ENCODE measurements around the gene STYX. TPM values are rescaled to one million over a fixed set of nuclear protein-coding genes. Genes with fewer than 3 reads are reported as not detected.

STYX gene
- total RNA-seq, 1 experiment from 2014 or later, result 14.1 TPM

GRCh38 chr14:52776816-52777215 lies 46.9 kb downstream of the STYX start:
- Histone ChIP-seq H3K27ac (ENCODE audit: low read length) (no peak overlapping the region), H3K27me3 (ENCODE audit: low read length) (no peaks in the 10 kb centered on the region), H3K4me2 (ENCODE audit: low read length) (no peak overlapping the region), H3K4me1 (ENCODE audit: insufficient read depth, low read length) (peaks cover 12% of the 10 kb centered on the region), H3K36me3 (ENCODE audit: low read depth, low read length) (peaks cover 59% of the 10 kb centered on the region), H3F3A (ENCODE audit: low read length, unreplicated experiment) (no peaks in the 10 kb centered on the region), H3K4me3 (ENCODE audit: low read length) (no peak overlapping the region), H3K9ac (ENCODE audit: low read length) (no peak overlapping the region), H3K9me3 (ENCODE audit: low read length) (no peaks in the 10 kb centered on the region), H3K79me2 (ENCODE audit: low read length) (no peaks in the 10 kb centered on the region), H4K20me1 (ENCODE audit: low read length) (peaks cover 7% of the 10 kb centered on the region; the same call in 1 of the 2 replicates), H2AFZ (ENCODE audit: low read length) (no peak overlapping the region), H3K9me2 (replicated peaks; ENCODE audit: low read length) (no peaks in the 10 kb centered on the region)
- ChIA-PET POLR2A (ENCODE audit: unreplicated experiment) (no interaction called here), CTCF (interaction anchor here (0.6 kb wide), 1 partner anchor 92 kb away, joined by 3 read pairs; no protein-coding TSS in a partner anchor)
- DNase-seq, result no peak
- ATAC-seq, result no peak
- no peak for TF ChIP-seq EZH2phosphoT487 (IDR thresholded peaks at IDR 0.05; ENCODE audit: borderline replicate concordance, low read length)
- BruUV-seq (replicated peaks), result no TSS peak
- intact Hi-C loops (cut with micrococcal nuclease), result loop anchor here (2.0 kb wide), 1 partner anchor 14 kb away; no protein-coding TSS in a partner anchor

- Histone ChIP-seq H3K9me3 (ENCODE audit: low read length) (no peaks in the 10 kb centered on the region), H4K20me1 (ENCODE audit: low read length) (peaks cover 7% of the 10 kb centered on the region; the same call in 1 of the 2 replicates), H3K4me3 (ENCODE audit: low read length) (no peak overlapping the region), H3K36me3 (ENCODE audit: low read depth, low read length) (peaks cover 64% of the 10 kb centered on the region), H2AFZ (ENCODE audit: low read length) (no peak overlapping the region), H3K9me2 (replicated peaks; ENCODE audit: low read length) (no peaks in the 10 kb centered on the region), H3F3A (ENCODE audit: low read length, unreplicated experiment) (no peaks in the 10 kb centered on the region), H3K79me2 (ENCODE audit: low read length) (peaks cover under 1% of the 10 kb centered on the region; the same call in 1 of the 2 replicates), H3K4me2 (ENCODE audit: low read length) (no peak overlapping the region), H3K9ac (ENCODE audit: low read length) (no peak overlapping the region), H3K4me1 (ENCODE audit: insufficient read depth, low read length) (peaks cover 12% of the 10 kb centered on the region), H3K27ac (ENCODE audit: low read length) (no peak overlapping the region), H3K27me3 (ENCODE audit: low read length) (no peaks in the 10 kb centered on the region)
- POLR2A ChIA-PET (ENCODE audit: unreplicated experiment), result interaction anchor here (0.7 kb wide), 2 partner anchors 37 to 1105 kb away, joined by 3 to 11 read pairs; no protein-coding TSS in a partner anchor
- DNase-seq (peak; percentile 19), ATAC-seq (peak; percentile 30; the same call in 1 of the 2 replicates)
- CTCF ChIA-PET, result no interaction called here
- BruUV-seq (replicated peaks), result no TSS peak
- intact Hi-C loops (cut with micrococcal nuclease), result no loop called here
- no peak for TF ChIP-seq EZH2phosphoT487 (IDR thresholded peaks at IDR 0.05; ENCODE audit: borderline replicate concordance, low read length)
- no peak for TF ChIP-seq CTCF (conservative IDR thresholded peaks at IDR 0.05; ENCODE audit: low read depth, low read length)
- no peak for TF ChIP-seq EZH2 (IDR thresholded peaks at IDR 0.05; ENCODE audit: low read length, unreplicated experiment)
These were observed 48.7 kb downstream of the STYX start for GRCh38 chr14:52778702-52779101.

GRCh38 chr14:52780893-52781292 lies 50.9 kb downstream of the STYX start:
- ATAC-seq (peak; percentile 49), DNase-seq (no peak)
- Histone ChIP-seq H3K79me2 (ENCODE audit: low read length) (peaks cover 19% of the 10 kb centered on the region), H3K27me3 (ENCODE audit: low read length) (no peaks in the 10 kb centered on the region), H3K27ac (ENCODE audit: low read length) (peak overlapping the region; percentile 13; the same call in 1 of the 2 replicates), H3K36me3 (ENCODE audit: low read depth, low read length) (peaks cover 58% of the 10 kb centered on the region), H2AFZ (ENCODE audit: low read length) (no peak overlapping the region), H3F3A (ENCODE audit: low read length, unreplicated experiment) (no peaks in the 10 kb centered on the region), H4K20me1 (ENCODE audit: low read length) (peaks cover 7% of the 10 kb centered on the region; the same call in 1 of the 2 replicates), H3K4me1 (ENCODE audit: insufficient read depth, low read length) (peaks cover 12% of the 10 kb centered on the region), H3K9ac (ENCODE audit: low read length) (no peak overlapping the region), H3K4me2 (ENCODE audit: low read length) (no peak overlapping the region), H3K9me3 (ENCODE audit: low read length) (no peaks in the 10 kb centered on the region), H3K4me3 (ENCODE audit: low read length) (no peak overlapping the region), H3K9me2 (replicated peaks; ENCODE audit: low read length) (no peaks in the 10 kb centered on the region)
- intact Hi-C loops (cut with micrococcal nuclease), result no loop called here
- CTCF ChIA-PET, result no interaction called here
- TF ChIP-seq EZH2 (IDR thresholded peaks at IDR 0.05; ENCODE audit: low read length, unreplicated experiment), result no peak
- TF ChIP-seq EZH2phosphoT487 (IDR thresholded peaks at IDR 0.05; ENCODE audit: borderline replicate concordance, low read length), result no peak
- no peak for TF ChIP-seq CTCF (conservative IDR thresholded peaks at IDR 0.05; ENCODE audit: low read depth, low read length)
- no TSS peak for BruUV-seq (replicated peaks)
- POLR2A ChIA-PET (ENCODE audit: unreplicated experiment), result no interaction called here
